ENCODE data around the gene UBE2I. TPM values are rescaled to one million over a fixed set of nuclear protein-coding genes. Genes with fewer than 3 reads are reported as not detected.

UBE2I gene
- total RNA-seq, 1 experiment from 2014 or later: 212 TPM

- Histone ChIP-seq H3K27me3 (ENCODE audit: insufficient read depth, low read length) (no peaks in the 10 kb centered on the region), H3K36me3 (ENCODE audit: control insufficient read depth in 1 of 2, insufficient read depth in 2 of 2, low read length in 2 of 2) (peaks cover 0 to 7% of the 10 kb centered on the region in 2 experiments; a peak in 1 of 4 replicates), H3K9me3 (ENCODE audit: control insufficient read depth in 1 of 2, insufficient read depth in 1 of 2, low read depth in 1 of 2, low read length in 2 of 2) (no peaks in the 10 kb centered on the region), H4K20me1 (ENCODE audit: insufficient read depth) (no peaks in the 10 kb centered on the region), H3K79me2 (ENCODE audit: insufficient read depth, low read length) (peaks cover 34% of the 10 kb centered on the region), H3K4me1 (ENCODE audit: control insufficient read depth in 1 of 2, insufficient read depth in 2 of 2, low read length in 2 of 2) (peaks cover 12 to 19% of the 10 kb centered on the region in 2 experiments), H2AFZ (ENCODE audit: low read depth, low read length, poor library complexity, severe bottlenecking) (no peak overlapping the region), H3K9me2 (ENCODE audit: insufficient read depth) (no peaks in the 10 kb centered on the region), H3K4me2 (ENCODE audit: low read length) (no peak overlapping the region), H3K4me3 (replicated peaks in 1 of 2; ENCODE audit: low read depth in 1 of 2, low read length in 2 of 2) (no peak overlapping the region), H3K27ac (ENCODE audit: low read depth, low read length) (no peak overlapping the region), H3K9ac (ENCODE audit: low read length) (no peak overlapping the region)
- CTCF ChIA-PET: no interaction called here
- intact Hi-C loops (cut with micrococcal nuclease): no loop called here
- BruUV-seq (replicated peaks): no TSS peak
- RAD21 ChIA-PET (ENCODE audit: low non-redundant PET in 1 of 2, low total read pairs in 2 of 2, uncharacterized antibody in 2 of 2, unreplicated experiment in 2 of 2): no interaction called here
- POLR2A ChIA-PET: interaction anchor here (0.6 kb wide), 1 partner anchor 33 kb away, joined by 4 read pairs; no protein-coding TSS in a partner anchor
- DNase-seq (ENCODE audit: low read depth, low spot score) (no peak), ATAC-seq (no peak)
- no peak for TF ChIP-seq CEBPB (IDR thresholded peaks at IDR 0.05; ENCODE audit: low read depth)
- no peak for TF ChIP-seq TCF7L2 (IDR thresholded peaks at IDR 0.05; ENCODE audit: borderline replicate concordance, extremely low read depth, insufficient read depth, insufficient read length)
- TF ChIP-seq POLR2AphosphoS5 (IDR thresholded peaks at IDR 0.05; ENCODE audit: low read depth, low read length): no peak
- no peak for TF ChIP-seq ELF1 (IDR thresholded peaks at IDR 0.05; ENCODE audit: borderline replicate concordance, low read depth)
- TF ChIP-seq SIN3A (IDR thresholded peaks at IDR 0.05; ENCODE audit: low read depth): no peak
Measured at GRCh38 chr16:1375741-1376410, 66.4 kb downstream of the UBE2I start.

Other genes starting within 250 kb of the UBE2I start
- gene SSTR5, start 236.9 kb upstream of the UBE2I start, total RNA-seq (2021; ENCODE audit: unreplicated experiment): 7.2 TPM
- gene C1QTNF8, start 213.4 kb upstream of the UBE2I start, total RNA-seq (2021; ENCODE audit: unreplicated experiment): 0.27 TPM
- 24.3 TPM for gene CACNA1H, start 156.5 kb upstream of the UBE2I start, total RNA-seq (2021; ENCODE audit: unreplicated experiment)
- gene TPSG1, start 84.4 kb upstream of the UBE2I start, total RNA-seq (2021; ENCODE audit: unreplicated experiment): not detected
- not detected for gene TPSB2, start 79.5 kb upstream of the UBE2I start, total RNA-seq (2021; ENCODE audit: unreplicated experiment)
- 0.25 TPM for gene TPSAB1, start 68.9 kb upstream of the UBE2I start, total RNA-seq (2021; ENCODE audit: unreplicated experiment)
- gene TPSD1, start 53.6 kb upstream of the UBE2I start, total RNA-seq (2021; ENCODE audit: unreplicated experiment): not detected
- gene BAIAP3, start 24.0 kb downstream of the UBE2I start, total RNA-seq (2021; ENCODE audit: unreplicated experiment): 44.7 TPM
- 52.7 TPM for gene TSR3, start 42.2 kb downstream of the UBE2I start, total RNA-seq (2021; ENCODE audit: unreplicated experiment)
- 35.2 TPM for gene GNPTG, start 42.3 kb downstream of the UBE2I start, total RNA-seq (2021; ENCODE audit: unreplicated experiment)
- 24.9 TPM for gene UNKL, start 105.1 kb downstream of the UBE2I start, total RNA-seq (2021; ENCODE audit: unreplicated experiment)
- 22.6 TPM for gene UQCC4, start 111.1 kb downstream of the UBE2I start, total RNA-seq (2021; ENCODE audit: unreplicated experiment)
- gene PERCC1, start 121.4 kb downstream of the UBE2I start, total RNA-seq (2021; ENCODE audit: unreplicated experiment): not detected
- 1.7 TPM for gene CCDC154, start 134.9 kb downstream of the UBE2I start, total RNA-seq (2021; ENCODE audit: unreplicated experiment)
- gene CLCN7, start 165.4 kb downstream of the UBE2I start, total RNA-seq (2021; ENCODE audit: unreplicated experiment): 64.0 TPM
- gene PTX4, start 179.3 kb downstream of the UBE2I start, total RNA-seq (2021; ENCODE audit: unreplicated experiment): not detected
- 74.3 TPM for gene TELO2, start 183.7 kb downstream of the UBE2I start, total RNA-seq (2021; ENCODE audit: unreplicated experiment)
- 0.22 TPM for gene TMEM204, start 224.0 kb downstream of the UBE2I start, total RNA-seq (2021; ENCODE audit: unreplicated experiment)

Measured in HCT116 (cell line).